HL-60 (cell line): ENCODE data around the gene TMEM63C.
A peak's percentile ranks its signal among the peaks of the same experiment; 100 is the strongest.

Experiments
- DNase-seq, 2 experiments: peaks; one replicate each; pipeline ENCODE4 v3.0.0-alpha.2; 2010 to 2020; ENCODE audit warnings: low read depth in 1 of 2, low spot score in 1 of 2
- H3K27ac ChIP-seq: fragments of 250-450 bp; sonication (Bioruptor Pico); replicated peaks from 2 replicates; pipeline ENCODE4 v1.5.1; 2020; ENCODE audit warnings: mild to moderate bottlenecking, moderate library complexity
- H3K27me3 ChIP-seq: fragments of 250-450 bp; sonication (Bioruptor Pico); 2 replicates; pipeline ENCODE4 v1.5.1; 2021; ENCODE audit warnings: mild to moderate bottlenecking, moderate library complexity; ENCODE audit not compliant: insufficient read depth, poor library complexity, severe bottlenecking
- H3K4me3 ChIP-seq: replicated peaks from 2 replicates; pipeline ENCODE4 v1.5.1; 2011; ENCODE audit warnings: mild to moderate bottlenecking, control low read depth, low read length; ENCODE audit not compliant: insufficient read depth
- CTCF ChIP-seq: IDR thresholded peaks from one replicate; pipeline ENCODE4 v1.5.1; 2011; ENCODE audit warnings: low read length, control low read depth, inconsistent platforms; ENCODE audit not compliant: insufficient read depth
- GABPA ChIP-seq: IDR thresholded peaks from 2 replicates; pipeline ENCODE4 v1.6.1; 2012; ENCODE audit warnings: low read depth
- POLR2AphosphoS5 ChIP-seq: IDR thresholded peaks from 2 replicates; pipeline ENCODE4 v1.6.1; 2012; ENCODE audit warnings: low read depth
- REST ChIP-seq: IDR thresholded peaks from 2 replicates; pipeline ENCODE4 v1.6.1; 2012; ENCODE audit warnings: low read depth; ENCODE audit not compliant: insufficient replicate concordance
- SPI1 ChIP-seq: IDR thresholded peaks from 2 replicates; pipeline ENCODE4 v1.6.1; 2012; ENCODE audit warnings: low read depth, mild to moderate bottlenecking, borderline replicate concordance
- long read RNA-seq: library from polyadenylated mRNA; unstranded; transcript quantifications from one replicate; pipeline ENCODE4 v2.0.0, GENCODE V29; 2020

TMEM63C gene, protein sequence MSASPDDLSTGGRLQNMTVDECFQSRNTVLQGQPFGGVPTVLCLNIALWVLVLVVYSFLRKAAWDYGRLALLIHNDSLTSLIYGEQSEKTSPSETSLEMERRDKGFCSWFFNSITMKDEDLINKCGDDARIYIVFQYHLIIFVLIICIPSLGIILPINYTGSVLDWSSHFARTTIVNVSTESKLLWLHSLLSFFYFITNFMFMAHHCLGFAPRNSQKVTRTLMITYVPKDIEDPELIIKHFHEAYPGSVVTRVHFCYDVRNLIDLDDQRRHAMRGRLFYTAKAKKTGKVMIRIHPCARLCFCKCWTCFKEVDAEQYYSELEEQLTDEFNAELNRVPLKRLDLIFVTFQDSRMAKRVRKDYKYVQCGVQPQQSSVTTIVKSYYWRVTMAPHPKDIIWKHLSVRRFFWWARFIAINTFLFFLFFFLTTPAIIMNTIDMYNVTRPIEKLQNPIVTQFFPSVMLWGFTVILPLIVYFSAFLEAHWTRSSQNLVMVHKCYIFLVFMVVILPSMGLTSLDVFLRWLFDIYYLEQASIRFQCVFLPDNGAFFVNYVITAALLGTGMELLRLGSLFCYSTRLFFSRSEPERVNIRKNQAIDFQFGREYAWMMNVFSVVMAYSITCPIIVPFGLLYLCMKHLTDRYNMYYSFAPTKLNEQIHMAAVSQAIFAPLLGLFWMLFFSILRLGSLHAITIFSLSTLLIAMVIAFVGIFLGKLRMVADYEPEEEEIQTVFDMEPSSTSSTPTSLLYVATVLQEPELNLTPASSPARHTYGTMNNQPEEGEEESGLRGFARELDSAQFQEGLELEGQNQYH
- long read RNA-seq, partial matches to known transcripts = 1 of 2 reads
- long read RNA-seq, other reads (novel, unspliced or antisense) = 1 of 2 reads

DNA sequence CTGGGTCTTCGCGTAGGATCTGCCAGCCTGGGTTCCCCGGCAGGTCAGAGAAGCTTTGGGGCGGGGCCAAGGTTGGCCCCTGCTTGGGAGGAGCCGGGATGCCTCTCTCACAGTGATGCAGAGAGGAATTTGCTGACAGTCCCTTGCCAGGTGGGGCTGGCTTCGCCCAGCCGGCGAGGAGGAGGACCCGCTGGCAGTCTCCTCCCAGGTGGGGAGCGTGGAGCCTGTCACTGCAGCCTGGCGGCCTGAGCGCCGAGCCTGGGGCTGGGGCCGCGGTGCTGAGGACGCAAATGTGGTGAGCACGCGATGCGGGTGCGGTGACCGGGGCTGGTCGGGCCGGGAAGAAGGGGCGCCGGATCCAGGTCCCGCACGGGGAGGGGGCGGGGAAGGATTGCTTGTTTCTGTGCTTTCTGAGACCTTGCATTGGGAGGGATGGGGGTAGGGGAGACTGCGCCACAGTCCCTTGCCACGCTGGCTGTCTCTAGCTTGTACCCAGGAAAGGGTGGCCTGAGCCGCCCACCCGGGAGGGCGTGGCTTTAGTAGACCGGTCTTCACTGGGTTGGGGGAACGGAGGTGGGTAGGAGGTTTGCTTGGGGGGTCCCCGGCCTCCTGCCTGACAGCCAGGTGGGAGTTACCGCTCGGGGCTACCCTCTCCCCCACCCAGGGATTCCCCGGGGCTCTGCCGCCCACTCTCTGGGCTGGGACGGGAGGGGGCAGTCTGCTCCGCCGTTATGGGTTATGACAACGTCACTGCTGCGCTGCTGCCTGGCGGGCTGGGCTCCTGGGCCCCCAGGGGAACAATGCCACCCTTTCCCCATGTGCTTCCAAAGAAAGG, at the start of gene TMEM63C:
Gene TMEM63C (plus strand): TSS at position 196 of the 835 bp plus-strand sequence. CDS start 37,016 bp downstream, outside the sequence.
- DNase-seq = peak; percentile 55 to 72
- H3K4me3 ChIP-seq = peak within 1 kb of the TSS; percentile 75
- peak within 1 kb of the TSS; percentile 27; the same call in 1 of the 2 replicates for H3K27ac ChIP-seq
- TF ChIP-seq CTCF (no peak), POLR2AphosphoS5 (no peak), REST (no peak), GABPA (no peak), SPI1 (no peak)
- no peaks in the 10 kb centered on the region for H3K27me3 ChIP-seq

DNA sequence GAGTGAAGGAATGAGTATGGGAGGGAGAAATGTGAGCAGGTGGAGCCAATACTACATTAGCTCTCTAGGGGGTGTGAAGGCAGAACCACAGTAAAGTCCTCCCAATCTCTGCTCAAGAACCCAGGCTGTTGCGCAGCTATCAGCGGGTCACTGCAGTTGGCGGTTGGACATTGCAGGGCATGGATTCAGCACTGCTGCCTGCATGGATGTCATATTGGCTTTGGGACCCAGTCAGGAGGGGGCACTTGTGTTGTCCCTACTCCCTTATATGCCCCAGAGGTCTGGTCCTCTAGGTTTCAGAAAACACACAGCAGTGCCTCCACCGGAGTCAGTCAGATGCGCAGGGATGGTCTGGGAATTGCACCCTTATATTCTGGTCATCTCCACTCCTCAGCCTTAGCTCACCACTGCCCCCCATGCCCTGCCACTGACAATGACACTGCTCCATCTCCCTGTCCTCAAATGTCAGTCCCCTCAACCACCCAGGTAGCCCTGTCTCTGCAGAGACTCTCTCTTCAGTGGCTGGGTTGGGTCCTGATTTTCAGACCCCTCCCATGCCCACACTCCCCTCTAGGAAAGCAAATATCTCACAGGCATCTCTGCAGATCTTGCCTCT, 49.6 kb upstream of the TMEM63C start:
- TF ChIP-seq CTCF (no peak), GABPA (no peak), REST (no peak), SPI1 (no peak), POLR2AphosphoS5 (no peak)
- DNase-seq = no peak

GRCh38 chr14:77133720-77134338, 47.8 kb upstream of the TMEM63C start:
- peak in 1 of 2 experiments; percentile 41 for DNase-seq
- Histone ChIP-seq H3K27me3 (no peaks in the 10 kb centered on the region), H3K27ac (no peak overlapping the region), H3K4me3 (no peak overlapping the region)
- no peak for TF ChIP-seq POLR2AphosphoS5
- TF ChIP-seq SPI1 = no peak
- TF ChIP-seq REST = peak; percentile 95

More for the DNA sequence above, 49.6 kb upstream of the TMEM63C start:
- Histone ChIP-seq H3K27ac (no peak overlapping the region), H3K27me3 (no peaks in the 10 kb centered on the region), H3K4me3 (no peak overlapping the region)
